Fibroblast of mammary gland (primary cell): ENCODE data around the gene TNF.

Experiments used
- DNase-seq: peaks from one replicate; pipeline ENCODE4 v3.0.0-alpha.2; 2010; ENCODE audit warnings: low read depth
- H3K4me3 ChIP-seq: 2 replicates; pipeline ENCODE4 v1.5.1; 2011; ENCODE audit warnings: low read depth, mild to moderate bottlenecking, low read length, moderate library complexity; ENCODE audit not compliant: control insufficient read depth
- TF ChIP-seq, protein P1 (sequence below): conservative IDR thresholded peaks from 2 replicates; pipeline ENCODE4 v1.5.1; 2011; ENCODE audit warnings: low read depth, low read length, inconsistent platforms; ENCODE audit not compliant: control insufficient read depth, insufficient read depth

The TNF gene

DNA sequence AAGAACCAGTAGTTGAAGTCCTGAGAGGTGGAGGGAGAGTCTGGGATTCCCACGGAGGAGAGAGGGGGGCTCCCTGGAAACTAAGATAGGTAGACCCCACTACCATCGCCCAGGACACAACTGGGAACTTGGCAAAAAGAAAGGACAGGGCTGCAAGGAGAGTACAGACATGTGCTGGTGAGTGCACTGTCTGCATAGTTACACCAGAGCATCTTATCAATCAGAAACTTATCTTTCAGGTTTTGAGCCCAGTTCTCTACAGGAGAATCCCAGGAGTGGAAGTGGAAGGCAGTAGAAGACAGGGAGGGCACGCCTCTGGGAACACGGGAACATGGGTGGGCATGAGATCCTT lies 15.8 kb upstream of the TNF start:
- no peak for DNase-seq
- H3K4me3 ChIP-seq, result no peak overlapping the region
- TF ChIP-seq, protein P1, sequence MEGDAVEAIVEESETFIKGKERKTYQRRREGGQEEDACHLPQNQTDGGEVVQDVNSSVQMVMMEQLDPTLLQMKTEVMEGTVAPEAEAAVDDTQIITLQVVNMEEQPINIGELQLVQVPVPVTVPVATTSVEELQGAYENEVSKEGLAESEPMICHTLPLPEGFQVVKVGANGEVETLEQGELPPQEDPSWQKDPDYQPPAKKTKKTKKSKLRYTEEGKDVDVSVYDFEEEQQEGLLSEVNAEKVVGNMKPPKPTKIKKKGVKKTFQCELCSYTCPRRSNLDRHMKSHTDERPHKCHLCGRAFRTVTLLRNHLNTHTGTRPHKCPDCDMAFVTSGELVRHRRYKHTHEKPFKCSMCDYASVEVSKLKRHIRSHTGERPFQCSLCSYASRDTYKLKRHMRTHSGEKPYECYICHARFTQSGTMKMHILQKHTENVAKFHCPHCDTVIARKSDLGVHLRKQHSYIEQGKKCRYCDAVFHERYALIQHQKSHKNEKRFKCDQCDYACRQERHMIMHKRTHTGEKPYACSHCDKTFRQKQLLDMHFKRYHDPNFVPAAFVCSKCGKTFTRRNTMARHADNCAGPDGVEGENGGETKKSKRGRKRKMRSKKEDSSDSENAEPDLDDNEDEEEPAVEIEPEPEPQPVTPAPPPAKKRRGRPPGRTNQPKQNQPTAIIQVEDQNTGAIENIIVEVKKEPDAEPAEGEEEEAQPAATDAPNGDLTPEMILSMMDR, result no peak

DNA sequence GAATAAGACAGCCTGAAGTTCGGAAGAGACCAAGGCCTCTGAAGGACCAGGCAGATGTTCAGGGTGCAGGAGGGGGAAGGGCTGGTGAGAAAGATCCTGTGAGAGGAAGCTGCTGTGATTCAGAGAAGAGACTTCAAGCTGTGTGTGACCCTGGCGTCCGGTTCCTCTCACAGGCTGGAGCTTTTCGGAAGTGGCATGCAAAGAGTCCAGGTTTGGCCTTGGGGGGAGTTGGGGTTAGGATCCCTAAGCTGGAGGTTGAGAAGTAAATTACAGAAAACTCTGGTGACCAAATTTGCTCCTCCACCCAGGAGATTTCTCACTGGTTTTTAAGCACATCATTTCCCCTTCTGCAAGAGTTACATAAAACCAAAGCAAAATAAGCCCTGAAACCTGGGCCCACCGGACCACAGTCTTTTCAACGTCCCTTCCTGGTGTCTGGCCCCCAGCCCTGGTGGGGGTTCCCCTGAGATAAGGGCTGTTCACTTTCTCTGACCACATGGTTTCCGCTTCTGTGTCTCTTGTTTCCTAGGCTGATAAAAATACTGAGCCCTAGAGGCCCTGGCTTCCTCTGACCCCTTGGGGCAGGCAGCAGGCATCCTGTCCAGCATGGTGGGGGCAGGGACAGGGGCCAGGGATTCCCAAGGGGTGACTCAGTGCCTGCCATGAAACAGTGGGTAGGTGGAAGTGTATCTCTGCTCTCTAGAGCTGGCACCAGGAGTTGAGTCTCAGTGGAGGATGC lies 15.2 kb upstream of the TNF start:
- peak; percentile 64 for DNase-seq
- no peak overlapping the region for H3K4me3 ChIP-seq
- TF ChIP-seq, protein P1, result no peak

DNA sequence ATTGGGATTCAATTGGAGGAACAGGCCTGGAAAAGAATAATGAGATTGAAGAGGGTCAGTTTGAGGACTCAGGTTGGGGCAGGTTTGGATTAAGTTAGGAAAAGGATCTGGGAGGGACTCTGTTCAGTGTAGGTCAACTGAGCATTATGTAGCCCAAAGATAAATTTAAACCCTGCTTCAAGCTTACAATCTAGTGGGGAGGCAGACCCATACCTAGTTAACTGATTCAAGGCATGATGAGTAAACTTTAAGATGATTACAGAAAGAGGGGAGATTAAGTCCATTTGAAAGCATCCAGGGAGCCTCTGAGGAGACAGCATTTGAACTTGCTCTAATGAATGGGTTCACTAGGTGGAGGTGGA lies 14.7 kb upstream of the TNF start:
- DNase-seq, result no peak
- H3K4me3 ChIP-seq, result no peak overlapping the region
- TF ChIP-seq, protein P1, result no peak

DNA sequence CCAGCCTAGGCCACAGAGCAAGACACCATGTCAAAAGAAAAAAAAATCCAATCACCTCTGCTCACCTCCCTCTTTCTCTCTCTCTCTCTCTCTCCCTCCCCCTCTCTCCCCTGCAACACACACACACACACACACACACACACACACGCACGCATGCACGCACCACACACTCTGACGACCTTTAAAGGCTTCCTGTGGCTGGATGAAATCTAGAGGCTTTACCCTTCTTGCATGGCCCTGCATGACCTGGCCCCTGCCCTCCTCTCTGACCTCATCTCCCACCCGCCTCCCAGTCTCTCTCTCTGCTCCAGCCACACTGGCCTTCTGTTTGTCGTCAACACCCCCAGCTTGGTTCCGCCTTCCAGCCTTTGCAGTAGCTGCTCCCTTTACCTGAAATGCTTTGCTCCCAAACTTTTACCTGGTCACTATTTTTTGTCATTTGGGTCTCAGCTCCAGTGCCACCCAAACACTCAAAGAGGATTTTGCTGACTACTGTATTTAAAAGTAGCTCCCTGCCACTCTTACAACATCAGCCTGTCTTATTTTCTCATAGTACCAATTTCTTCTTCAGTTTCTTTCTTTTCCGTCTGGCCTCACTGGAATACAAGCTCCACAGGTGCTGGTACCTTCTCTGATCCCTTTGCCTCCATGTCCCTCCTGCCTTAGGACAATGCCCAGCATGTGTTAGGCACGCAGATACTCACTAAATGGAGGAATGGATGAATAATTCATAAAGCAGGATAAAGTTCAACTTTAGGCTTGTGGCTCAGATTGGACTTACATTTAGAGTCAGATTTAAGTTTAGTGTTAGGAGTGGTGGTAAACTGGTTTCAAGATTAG lies 7.6 kb upstream of the TNF start:
- TF ChIP-seq, protein P1, result no peak
- H3K4me3 ChIP-seq, result no peak overlapping the region
- no peak for DNase-seq

DNA sequence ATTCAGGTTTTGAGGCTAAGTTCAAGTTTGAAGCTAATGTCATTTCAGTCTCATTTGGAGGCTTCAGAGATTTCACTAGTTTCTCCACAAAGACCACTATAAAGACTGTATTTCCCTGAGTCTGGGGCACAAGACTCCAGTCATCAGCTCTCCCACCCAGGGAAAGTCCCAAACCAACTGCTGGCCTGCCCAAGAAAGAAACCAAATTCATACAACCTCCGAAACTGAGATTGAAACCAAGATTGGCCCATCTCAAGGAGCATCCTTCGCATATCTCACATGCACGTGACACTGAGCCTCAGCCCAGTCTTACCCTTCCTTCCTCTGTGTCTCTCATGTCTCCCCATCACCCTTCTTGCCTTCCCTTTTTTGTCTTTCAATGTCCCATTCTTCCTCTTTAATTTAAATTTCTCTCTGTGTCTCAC lies 6.8 kb upstream of the TNF start:
- TF ChIP-seq, protein P1, result no peak
- no peak for DNase-seq
- H3K4me3 ChIP-seq, result no peak overlapping the region

DNA sequence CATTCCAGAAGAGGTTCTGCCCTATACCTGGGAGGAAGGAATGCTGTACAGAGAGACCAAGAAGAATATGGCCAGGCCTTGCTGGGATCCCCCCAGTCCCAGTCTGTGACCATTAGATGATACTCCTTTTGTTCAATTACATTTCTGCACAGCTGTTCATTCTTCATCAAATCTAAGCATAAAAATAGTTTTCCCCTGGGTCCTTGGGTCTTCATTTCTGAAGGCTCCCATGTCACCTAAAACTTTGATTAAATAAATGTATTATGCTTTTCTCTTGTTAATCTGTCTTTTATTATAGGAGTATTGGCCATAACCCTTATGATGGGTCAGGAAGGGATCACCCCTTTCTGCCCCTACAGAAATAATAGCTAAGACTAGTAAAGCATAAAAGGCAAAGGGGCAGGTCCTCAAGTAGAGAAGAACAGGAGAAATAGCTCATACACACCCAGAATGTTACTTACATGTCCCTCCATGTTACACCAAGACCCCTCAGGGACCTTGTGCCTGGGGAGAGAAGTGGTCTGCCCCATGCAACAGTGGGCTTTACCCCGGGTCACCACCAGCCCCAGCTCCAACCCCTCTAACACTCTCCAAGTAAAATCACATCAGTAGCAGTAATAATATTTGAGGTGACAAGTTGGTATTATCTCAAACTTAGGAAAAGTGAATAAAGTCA lies 5.4 kb upstream of the TNF start:
- H3K4me3 ChIP-seq, result no peak overlapping the region
- no peak for DNase-seq
- TF ChIP-seq, protein P1, result no peak
